Left renal pelvis (tissue), 4 donors: ENCODE measurements around the gene FBRSL1. TPM values are rescaled to one million over a fixed set of nuclear protein-coding genes. Genes with fewer than 3 reads are reported as not detected.

ENCODE experiments used
- DNase-seq, 4 donors: peaks; one replicate each; pipeline ENCODE4 v3.0.0-alpha.2; 2013; ENCODE audit warnings: low read depth in 4 of 4, low spot score in 3 of 4
- polyA plus RNA-seq, 4 donors: library from polyadenylated mRNA; unstranded; fragments of 120-200 nt; gene quantifications; one replicate each; pipeline ENCODE4 v1.2.1, GENCODE V29; 2013; ENCODE audit not compliant: insufficient read length in 4 of 4

The FBRSL1 gene
- polyA plus RNA-seq, 4 donors = 34.5 to 93.9 (median 48.2) TPM

DNA sequence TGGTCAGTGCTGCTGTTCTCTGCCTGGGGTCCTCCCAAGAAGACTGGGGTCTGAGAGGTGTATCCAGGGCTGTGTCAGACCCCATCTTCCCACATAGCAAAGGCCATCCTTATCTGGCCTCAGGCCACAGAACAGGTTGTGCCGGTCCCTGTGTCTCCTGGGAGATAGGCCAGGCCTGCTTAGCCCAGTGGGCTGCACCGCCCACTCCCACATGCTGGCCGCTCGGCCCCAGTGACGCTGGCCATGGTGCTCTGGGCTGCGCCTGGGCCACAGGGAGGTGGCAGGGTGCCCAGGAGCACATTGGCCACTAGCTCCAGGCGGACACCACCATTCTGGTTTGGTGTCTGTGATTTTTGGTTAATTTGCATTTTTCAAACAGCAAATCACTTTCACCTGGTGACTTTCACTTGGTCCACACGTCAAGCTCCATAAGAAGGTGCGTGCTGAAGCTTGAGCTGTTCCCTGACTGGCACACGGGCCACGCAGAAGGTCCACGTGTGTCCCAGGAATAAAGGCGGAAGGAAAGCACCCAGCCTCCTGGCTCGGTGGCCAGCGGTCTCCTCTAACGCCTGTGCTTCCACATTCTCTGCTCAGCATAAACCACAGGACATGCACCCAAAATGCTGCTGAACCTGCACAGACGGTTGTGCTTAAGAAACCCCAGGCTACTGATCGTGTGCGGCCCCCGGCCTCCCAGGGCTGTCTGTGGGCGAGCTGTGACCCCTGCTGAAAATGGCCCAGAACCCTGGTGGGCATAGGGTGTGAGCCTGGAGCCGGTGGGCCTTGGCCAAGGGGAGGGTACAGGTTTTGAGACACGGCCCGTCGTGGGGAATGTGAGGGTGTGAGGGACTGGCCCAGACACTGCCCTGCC lies 4.6 kb downstream of the FBRSL1 start:
- DNase-seq = no peak

GRCh38 chr12:132495165-132495544 lies 5.2 kb downstream of the FBRSL1 start:
- DNase-seq = no peak

GRCh38 chr12:132495629-132496357 lies 5.8 kb downstream of the FBRSL1 start:
- no peak for DNase-seq

GRCh38 chr12:132496358-132496669 lies 6.4 kb downstream of the FBRSL1 start:
- DNase-seq = no peak

DNA sequence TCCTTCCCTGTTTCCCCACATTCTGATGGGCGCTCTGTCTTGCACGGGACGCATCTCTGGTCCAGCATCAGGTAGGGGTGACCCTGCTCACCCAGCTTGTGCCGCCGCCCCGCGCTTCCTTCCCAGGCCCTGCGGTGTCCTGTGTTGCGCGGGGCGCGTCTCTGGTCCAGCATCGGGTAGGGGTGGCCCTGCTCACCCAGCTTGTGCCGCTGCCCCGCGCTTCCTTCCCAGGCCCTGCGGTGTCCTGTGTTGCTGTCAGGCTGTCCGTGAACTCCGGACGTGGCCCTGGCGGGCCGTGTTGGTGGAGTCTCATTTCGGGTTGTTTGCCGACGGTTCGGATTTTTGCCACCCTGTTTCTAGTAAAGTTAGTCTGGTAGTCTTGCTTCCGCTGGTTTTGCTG lies 6.8 kb downstream of the FBRSL1 start:
- DNase-seq = no peak

DNA sequence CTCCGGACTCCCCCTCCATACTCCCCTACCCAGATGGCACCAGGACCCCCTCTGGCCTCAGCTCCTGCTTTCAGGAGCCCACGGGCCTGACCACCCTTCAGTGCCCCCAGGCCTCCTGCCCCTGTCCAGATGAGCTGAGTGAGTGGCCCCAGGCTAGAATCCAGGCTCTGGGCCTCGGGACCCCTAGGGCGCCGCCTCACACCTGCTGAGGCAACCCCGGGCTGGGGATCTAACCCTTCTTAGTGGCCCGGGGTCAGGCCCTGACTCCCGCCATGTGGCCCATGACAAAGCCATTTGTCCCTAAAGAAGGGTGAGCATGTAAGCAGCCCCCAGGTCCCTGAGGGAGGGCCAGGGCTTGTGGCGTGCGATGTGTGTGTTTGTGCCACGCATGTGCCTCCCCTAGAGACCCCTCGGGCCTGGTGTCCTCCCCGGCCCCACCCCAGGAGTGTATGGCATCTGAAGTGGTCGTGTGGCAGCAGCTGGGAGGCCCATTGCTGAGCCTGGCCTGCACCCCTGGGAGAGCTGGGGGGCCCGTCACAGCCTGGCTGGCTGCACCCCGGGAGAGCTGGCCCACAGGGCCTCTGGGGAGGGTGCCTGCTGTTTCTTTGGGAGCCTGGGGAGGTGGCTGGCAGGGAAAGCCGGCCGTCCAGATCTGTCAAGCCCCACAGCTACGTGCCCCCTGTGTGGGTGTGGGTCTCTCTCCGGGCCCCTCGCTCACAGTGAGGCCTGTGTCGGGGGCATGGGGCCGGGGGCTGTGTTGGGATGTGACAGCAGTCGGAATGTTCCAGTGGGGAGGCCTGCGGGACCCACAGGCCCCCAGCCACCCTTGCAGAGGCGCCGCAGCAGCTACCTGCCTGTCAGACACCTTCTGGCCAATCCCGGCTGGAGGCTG lies 7.8 kb downstream of the FBRSL1 start:
- no peak for DNase-seq

DNA sequence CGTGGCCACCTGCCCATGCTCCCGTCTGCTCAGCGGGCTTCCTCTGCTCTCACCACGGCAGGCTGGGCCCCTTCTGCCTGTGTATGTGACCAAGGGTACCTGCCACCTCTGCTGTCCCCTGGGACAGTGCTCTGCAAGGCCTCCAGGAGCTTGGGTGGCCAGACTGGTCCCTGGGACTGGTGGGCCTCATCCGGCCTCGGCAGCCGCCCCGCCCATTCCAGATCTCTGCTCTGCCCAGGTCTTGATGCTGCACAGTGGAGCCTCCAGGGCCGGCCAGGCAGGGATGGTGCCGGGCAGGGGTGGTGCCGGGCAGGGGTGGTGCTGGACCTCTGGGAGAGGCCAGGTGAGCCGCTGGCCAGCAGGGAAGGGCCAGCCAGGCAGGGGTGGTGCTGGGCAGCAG lies 9.0 kb downstream of the FBRSL1 start:
- DNase-seq = no peak

- DNase-seq = no peak
Observed at GRCh38 chr12:132500142-132500855, 10.3 kb downstream of the FBRSL1 start.

DNA sequence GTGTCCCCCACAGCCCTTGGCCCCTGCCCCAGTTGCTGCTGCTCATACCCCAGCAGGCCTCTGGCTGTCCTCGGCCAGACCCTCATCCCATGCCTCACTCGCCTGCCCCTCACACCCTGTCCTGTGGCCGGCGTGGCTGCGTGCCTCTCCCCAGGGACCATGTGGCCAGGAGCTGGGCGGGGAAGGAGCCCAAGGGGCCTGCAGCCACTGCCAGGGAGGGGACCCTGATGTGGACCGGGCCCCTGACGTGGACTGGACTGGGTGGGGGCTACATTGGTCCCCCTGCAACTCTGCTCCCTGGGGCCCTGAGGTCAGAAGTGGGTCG lies 10.9 kb downstream of the FBRSL1 start:
- no peak for DNase-seq

- no peak for DNase-seq
Observed at GRCh38 chr12:132501204-132501940, 11.4 kb downstream of the FBRSL1 start.

DNA sequence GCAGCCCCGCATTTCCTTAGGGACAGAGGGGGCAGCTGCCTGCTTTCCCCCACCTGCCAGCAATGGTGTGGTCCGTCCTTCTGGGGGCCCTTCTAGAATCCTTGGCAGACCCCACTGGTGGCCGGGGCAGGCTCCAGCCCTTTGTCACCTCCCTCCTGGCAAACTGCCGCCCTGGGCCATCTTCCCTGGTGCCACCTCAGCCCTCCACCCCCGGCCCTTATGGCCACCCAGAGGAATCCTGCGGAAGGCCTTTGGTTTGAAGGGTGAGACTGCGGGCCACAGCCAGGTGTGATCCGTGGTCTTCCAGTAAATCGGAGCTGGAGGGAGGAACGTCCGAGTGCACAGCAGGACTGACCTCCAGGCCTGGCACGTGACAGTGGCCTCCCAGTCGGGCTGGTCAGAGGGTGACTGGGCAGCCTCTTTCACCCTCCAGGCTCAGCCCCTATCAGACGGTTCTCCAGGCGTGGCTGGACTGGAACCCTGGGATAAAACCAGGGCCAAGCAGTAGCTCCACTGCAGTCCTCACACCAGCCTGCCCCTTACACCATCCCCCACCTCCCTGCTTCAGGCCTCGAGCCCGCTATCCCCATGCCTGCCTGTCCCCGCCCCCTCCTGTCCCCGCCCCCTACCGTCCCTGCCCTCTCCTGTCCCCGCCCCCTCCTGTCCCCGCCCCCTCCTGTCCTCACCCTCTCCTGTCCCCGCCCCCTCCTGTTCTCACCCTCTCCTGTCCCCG lies 12.4 kb downstream of the FBRSL1 start:
- no peak for DNase-seq

DNA sequence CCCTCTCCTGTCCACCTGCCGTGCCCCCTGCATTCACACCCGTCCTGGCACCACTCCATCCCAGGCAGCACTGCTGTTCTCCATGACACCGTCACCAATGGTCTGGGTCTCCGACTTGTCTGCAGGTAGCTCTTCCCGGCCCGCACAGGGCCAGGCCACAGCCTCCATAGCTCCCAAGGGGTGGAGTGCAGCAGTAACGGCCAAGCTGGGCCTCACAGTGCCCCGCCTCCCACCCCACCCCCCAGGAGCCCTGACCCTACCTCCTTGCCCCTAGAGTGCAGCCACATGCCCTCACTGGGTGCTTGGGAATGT lies 12.9 kb downstream of the FBRSL1 start:
- no peak for DNase-seq

- DNase-seq = no peak
Observed at GRCh38 chr12:132503618-132504204, 13.8 kb downstream of the FBRSL1 start.

- no peak for DNase-seq
Observed at GRCh38 chr12:132505105-132505851, 15.3 kb downstream of the FBRSL1 start.

DNA sequence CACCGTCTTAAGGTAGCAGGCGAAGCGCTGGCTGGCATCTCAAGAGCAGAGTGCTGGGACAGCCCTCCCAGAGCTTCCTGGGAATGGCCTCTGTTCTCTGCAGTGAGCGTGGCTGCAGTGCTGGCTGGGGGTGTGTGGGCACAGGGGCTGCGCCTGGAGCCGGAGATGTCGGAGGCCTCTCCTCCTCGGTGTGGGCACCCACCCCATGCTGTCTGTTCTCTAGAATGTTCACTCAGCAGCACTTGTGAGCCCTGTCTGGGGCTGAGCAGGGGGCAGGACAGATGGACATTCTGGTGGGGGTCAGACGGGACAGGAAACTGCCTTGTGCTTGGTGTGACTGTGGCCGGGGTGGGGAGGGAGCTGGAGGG lies 15.9 kb downstream of the FBRSL1 start:
- no peak for DNase-seq

- DNase-seq = peak; percentile 66 to 79 (median 68)
Observed at GRCh38 chr12:132506328-132507160, 16.6 kb downstream of the FBRSL1 start.

DNA sequence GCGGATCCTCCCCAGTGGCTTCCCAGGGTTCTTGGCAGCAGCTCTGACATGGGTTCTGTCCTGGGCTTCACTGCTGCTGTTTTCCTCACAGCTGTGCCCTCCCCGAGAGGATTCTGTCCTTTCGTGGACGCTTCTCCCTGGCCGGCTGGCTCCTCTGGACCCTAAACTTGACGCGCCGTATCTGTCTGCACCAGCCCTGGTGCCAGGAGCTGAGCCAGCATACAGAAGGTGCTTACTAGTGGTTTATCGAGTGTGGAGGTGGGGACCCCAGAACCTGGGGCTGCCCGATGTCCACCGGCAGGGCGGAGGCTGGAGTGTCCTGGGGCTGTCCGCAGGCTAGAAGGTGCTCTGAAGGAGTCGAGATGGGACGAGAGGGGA lies 17.2 kb downstream of the FBRSL1 start:
- DNase-seq = no peak
